DMS53 treated with DMSO at 0.1 percent for 48 hours (cell line): ENCODE results near the gene SAMD11.

Experiments
- DNase-seq: peaks from one replicate; lab custom pipeline; 2025; ENCODE audit not compliant: unreplicated experiment; lab: John Stamatoyannopoulos, UW

Gene SAMD11

GRCh38 chr1:916173-917075 lies 7.3 kb upstream of the SAMD11 start:
- DNase-seq: no peak

- DNase-seq: no peak
Measured at GRCh38 chr1:917076-917459, 6.7 kb upstream of the SAMD11 start.

- DNase-seq: no peak
Measured at GRCh38 chr1:917466-918091, 6.1 kb upstream of the SAMD11 start.

GRCh38 chr1:918353-918752 lies 5.4 kb upstream of the SAMD11 start:
- no peak for DNase-seq

GRCh38 chr1:918843-919242 lies 4.9 kb upstream of the SAMD11 start:
- DNase-seq: no peak

DNA sequence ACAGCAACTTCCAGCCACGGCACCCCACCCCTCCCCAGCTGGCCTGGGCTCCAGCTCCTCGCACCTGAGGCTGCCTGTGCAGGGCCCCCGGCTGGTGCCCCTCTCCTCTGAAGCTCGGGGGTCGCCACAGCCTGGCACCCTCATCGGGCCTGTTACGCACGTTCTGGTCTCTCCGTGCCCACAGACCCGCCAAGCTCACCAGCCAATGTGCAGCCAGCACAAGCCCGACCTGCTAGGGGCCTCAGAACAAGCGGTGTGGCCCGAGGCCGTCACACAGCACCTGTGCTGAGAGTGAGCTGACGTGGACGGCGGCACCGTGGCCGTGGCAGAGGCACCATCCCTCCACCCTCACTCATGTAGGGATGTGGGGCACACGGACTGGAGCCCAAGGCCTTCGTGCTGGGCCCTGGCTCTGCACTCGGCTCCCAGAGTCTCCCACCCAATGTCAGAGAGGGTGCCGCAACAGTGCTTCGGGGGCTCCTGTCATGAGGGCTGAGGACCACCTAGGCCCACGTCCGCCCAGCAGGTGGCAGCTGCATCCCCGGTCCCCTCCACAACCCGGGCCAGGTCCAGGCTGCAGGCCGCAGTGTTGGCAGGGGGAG lies 4.4 kb upstream of the SAMD11 start:
- no peak for DNase-seq

GRCh38 chr1:920010-920409 lies 3.7 kb upstream of the SAMD11 start:
- no peak for DNase-seq

GRCh38 chr1:920521-920920 lies 3.2 kb upstream of the SAMD11 start:
- DNase-seq: peak; percentile 49

GRCh38 chr1:921011-921837 lies 2.5 kb upstream of the SAMD11 start:
- no peak for DNase-seq

DNA sequence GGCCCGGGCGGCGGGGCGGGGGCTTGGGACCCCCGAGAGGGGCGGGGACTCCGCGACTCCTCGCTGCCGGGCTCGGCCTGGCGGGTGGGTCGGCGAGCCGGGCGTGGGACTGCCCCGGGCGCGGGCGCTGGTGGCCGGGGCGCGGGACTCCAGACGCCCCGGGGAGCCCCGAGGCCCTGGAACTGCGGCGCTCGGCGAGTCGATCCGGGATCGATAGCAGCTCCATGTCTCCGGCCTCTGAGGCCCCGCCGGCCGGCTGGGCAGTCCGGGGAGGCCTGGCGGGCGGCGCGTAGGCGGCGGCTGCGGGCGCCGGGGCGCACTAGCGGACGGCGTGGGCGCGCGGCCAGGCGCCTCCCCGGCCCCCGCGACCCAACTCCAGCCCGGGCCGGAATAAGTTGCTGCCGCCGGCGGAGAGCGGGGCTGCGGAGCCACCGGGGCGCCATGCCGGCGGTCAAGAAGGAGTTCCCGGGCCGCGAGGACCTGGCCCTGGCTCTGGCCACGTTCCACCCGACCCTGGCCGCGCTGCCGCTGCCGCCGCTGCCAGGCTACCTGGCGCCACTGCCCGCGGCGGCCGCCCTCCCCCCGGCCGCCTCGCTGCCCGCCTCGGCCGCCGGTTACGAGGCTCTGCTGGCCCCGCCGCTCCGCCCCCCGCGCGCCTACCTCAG lies 400 bp downstream of the SAMD11 start:
- DNase-seq: no peak

DNA sequence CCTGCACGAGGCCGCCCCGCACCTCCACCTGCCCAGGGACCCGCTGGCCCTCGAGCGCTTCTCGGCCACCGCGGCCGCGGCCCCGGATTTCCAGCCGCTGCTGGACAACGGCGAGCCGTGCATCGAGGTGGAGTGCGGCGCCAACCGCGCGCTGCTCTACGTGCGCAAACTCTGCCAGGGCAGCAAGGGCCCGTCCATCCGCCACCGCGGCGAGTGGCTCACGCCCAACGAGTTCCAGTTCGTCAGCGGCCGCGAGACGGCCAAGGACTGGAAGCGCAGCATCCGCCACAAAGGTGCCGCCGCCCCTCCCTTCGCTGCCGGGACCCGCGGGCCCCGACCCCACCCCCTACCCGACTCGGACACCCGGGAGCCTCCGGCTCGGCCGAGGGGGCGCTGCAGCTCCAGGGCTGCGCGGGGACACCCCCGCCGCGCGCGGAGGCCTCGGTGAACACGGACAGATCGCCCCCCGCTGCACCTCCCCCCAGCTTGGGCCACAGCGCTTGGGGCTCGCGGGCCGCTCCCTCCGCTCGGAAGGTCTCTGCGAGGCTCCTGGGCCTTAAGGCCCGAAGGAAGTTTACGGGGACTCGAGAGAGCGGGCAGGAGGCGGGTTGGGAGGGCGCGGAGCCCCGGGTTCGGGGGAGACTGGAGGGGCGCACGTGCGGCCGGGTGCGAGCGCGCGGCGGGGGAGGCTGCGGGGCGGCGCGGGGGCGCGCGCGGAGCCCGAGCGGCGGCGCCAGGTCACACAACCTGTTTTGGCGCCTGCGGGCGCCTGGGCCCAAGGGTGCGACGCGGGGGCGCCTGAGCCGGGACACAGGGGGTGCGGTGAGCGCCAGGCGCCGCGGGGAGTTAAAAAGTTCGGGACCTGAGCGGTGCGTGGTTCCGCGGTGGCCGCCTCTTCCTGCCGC lies 1.2 kb downstream of the SAMD11 start:
- no peak for DNase-seq

DNA sequence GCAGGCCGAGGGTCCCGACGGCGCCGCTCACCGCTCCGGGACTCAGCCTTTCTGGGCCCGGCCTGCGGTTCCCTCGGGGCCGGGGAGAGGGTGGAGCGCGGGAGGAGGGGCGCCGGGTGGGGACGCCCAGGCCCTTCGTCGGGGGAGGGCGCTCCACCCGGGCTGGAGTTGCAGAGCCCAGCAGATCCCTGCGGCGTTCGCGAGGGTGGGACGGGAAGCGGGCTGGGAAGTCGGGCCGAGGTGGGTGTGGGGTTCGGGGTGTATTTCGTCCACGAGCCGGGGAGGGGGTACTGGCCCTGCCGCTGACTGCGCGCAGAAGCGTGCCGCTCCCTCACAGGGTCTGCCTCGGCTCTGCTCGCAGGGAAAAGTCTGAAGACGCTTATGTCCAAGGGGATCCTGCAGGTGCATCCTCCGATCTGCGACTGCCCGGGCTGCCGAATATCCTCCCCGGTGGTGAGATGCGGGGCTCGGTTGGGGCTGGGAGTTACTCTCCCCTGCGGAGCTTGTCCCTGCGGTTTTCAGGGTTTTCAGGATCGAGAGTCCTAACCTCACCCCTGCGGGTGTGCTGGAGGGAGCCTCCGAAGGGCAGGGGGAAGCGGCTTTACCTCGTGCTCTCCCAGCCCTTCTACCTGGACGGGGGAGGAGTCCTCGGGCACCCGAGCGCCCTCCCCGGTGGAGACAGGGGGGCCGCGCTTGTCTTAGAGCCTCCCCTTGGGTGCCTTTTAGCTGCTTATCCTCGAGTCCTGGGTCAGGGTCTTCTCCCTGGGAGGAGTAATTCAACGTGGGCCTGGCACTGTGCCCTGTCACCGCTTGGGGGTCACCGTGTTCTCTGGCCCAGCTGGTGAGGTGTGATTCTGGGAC lies 2.1 kb downstream of the SAMD11 start:
- DNase-seq: no peak

- DNase-seq: no peak
Measured at GRCh38 chr1:927234-927633, 3.5 kb downstream of the SAMD11 start.

DNA sequence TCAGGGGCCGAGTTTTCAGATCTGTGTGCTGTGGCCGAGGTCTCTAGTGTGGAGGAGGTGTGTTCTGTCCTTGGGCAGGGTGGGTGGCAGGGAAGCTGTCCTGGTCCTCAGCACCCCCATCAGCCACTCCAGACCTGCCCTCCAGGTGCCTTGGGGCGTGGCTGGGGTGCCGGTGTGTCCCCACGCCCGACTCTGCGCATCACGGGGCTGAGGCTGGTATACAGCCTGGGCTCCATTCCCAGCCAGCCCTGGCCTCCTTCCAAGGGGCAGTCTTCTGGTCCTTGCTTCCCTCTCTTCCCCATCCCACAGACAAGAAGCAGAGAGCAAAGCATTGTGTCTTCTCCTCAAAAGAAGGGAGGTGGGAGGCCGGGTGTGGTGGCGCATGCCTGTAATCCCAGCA lies 4.0 kb downstream of the SAMD11 start:
- no peak for DNase-seq

- DNase-seq: peak; percentile 26
Measured at GRCh38 chr1:928825-929661, 5.3 kb downstream of the SAMD11 start.

GRCh38 chr1:929712-930632 lies 6.2 kb downstream of the SAMD11 start:
- DNase-seq: no peak

GRCh38 chr1:930633-931138 lies 7.0 kb downstream of the SAMD11 start:
- no peak for DNase-seq
